ENCODE measurements around the gene KRT5.
"Not testable (repeated sequence)": the region's sequence is repeated elsewhere in the genome, so short reads cannot be mapped to it uniquely, and the experiment has no call there.

The KRT5 gene

DNA sequence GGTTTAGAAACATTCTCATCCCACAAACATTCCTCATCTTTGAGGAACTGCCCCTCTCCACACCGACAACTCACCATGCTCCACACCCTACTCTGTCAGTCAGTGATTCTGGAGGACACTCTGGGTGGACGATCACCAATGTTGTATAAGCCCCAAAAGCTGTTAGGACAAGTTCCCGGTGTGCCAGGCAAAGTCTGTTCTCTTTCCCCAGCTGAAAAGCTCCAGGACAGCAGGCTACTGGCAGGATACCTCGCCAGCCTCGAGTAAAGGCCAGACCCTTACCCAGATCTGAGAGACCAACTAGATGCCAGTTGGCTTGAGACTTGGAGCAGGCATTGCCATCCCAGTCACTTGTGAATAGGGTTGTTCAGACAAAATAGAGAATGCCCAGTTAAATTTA, 12.0 kb downstream of the KRT5 start:
- Histone ChIP-seq H3K9ac (ENCODE audit: low read depth in 1 of 2, low read length in 2 of 2) (no peak overlapping the region), H3K4me3 (ENCODE audit: low read depth in 1 of 2, low read length in 2 of 2) (no peak overlapping the region), H3K36me3 (ENCODE audit: control insufficient read depth in 1 of 2, insufficient read depth in 2 of 2, low read length in 2 of 2) (no peaks in the 10 kb centered on the region), H3K9me3 (ENCODE audit: control insufficient read depth in 1 of 2, low read length in 2 of 2) (no peaks in the 10 kb centered on the region), H3K27me3 (ENCODE audit: control insufficient read depth in 1 of 2, insufficient read depth in 2 of 2, low read length in 2 of 2) (peaks cover 0 to 5% of the 10 kb centered on the region in 2 donors), H3K27ac (ENCODE audit: low read depth, low read length) (no peak overlapping the region), H3K4me1 (ENCODE audit: control insufficient read depth in 1 of 2, insufficient read depth in 2 of 2, low read length in 2 of 2) (no peaks in the 10 kb centered on the region)

DNA sequence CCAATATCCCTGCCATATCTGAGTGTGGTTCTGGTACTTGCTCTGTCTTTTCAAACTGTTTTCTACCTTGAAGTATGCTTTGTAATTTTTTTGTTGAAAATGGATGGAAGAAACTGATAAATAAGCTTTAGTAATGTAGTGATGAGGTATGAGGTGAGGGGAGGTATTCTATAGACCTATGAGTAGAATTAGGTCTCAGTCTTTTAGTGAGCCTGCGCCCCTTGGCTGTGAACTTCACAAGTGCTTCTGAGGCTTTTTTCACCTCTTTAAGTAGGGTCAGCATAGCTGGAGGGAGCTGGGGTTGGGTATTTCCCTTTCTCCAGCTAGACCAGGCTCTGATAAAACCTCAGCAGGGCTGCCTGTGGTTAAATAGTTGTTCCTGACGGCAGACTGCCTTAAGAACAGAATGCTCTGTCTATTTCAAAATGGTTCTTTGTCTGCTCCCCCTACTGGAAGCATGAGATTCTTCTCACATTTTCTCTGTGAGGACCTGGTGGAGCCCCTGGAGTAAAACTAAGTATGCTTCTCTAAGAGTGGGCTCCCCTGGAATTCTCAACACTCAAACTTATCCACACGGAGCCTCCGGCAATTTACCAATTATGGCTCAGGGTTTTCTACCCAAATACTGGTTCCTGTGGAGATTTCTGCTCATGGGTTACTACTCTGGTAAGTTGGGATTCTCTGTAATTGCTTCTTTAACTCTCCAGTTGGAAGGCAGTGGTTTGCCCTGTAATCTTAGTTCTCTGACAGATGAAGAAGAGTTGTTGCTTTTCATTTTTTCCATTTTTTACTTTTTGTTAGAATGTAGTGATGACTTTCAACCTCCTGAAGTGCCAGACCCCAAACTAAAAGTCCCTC, 13.1 kb downstream of the KRT5 start:
- Histone ChIP-seq H3K9me3 (ENCODE audit: control insufficient read depth in 1 of 2, low read length in 2 of 2) (no peaks in the 10 kb centered on the region), H3K4me1 (ENCODE audit: control insufficient read depth in 1 of 2, insufficient read depth in 2 of 2, low read length in 2 of 2) (no peaks in the 10 kb centered on the region), H3K4me3 (ENCODE audit: low read depth in 1 of 2, low read length in 2 of 2) (no peak overlapping the region), H3K9ac (ENCODE audit: low read depth in 1 of 2, low read length in 2 of 2) (no peak overlapping the region), H3K27me3 (ENCODE audit: control insufficient read depth in 1 of 2, insufficient read depth in 2 of 2, low read length in 2 of 2) (peaks cover 0 to 5% of the 10 kb centered on the region in 2 donors), H3K27ac (ENCODE audit: low read depth, low read length) (no peak overlapping the region), H3K36me3 (ENCODE audit: control insufficient read depth in 1 of 2, insufficient read depth in 2 of 2, low read length in 2 of 2) (no peaks in the 10 kb centered on the region)

DNA sequence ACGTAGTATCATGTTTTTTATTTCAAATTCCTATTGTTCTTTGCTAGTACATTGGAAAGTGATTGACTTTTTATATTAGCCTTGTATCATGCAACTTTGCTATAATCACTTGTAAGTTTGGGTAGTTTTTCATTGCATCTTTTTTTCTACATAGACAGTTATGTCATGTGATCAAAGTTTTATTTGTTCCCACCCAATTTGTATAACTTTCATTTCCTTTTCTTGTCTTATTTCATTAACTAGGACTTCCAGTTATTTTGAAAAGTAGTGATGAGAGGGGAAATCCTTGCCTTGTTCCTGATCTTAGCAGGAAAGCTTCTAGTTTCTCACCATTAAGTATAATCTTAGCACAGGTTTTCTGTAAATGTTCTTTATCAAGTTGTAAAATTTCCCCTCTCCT, 17.3 kb downstream of the KRT5 start:
- Histone ChIP-seq H3K36me3 (ENCODE audit: control insufficient read depth in 1 of 2, insufficient read depth in 2 of 2, low read length in 2 of 2) (no peaks in the 10 kb centered on the region), H3K4me1 (ENCODE audit: control insufficient read depth in 1 of 2, insufficient read depth in 2 of 2, low read length in 2 of 2) (no peaks in the 10 kb centered on the region), H3K9ac (ENCODE audit: low read depth in 1 of 2, low read length in 2 of 2) (no peak overlapping the region), H3K9me3 (ENCODE audit: control insufficient read depth in 1 of 2, low read length in 2 of 2) (no peaks in the 10 kb centered on the region), H3K4me3 (ENCODE audit: low read depth in 1 of 2, low read length in 2 of 2) (no peak overlapping the region), H3K27me3 (ENCODE audit: control insufficient read depth in 1 of 2, insufficient read depth in 2 of 2, low read length in 2 of 2) (no peaks in the 10 kb centered on the region), H3K27ac (ENCODE audit: low read depth, low read length) (no peak overlapping the region)

DNA sequence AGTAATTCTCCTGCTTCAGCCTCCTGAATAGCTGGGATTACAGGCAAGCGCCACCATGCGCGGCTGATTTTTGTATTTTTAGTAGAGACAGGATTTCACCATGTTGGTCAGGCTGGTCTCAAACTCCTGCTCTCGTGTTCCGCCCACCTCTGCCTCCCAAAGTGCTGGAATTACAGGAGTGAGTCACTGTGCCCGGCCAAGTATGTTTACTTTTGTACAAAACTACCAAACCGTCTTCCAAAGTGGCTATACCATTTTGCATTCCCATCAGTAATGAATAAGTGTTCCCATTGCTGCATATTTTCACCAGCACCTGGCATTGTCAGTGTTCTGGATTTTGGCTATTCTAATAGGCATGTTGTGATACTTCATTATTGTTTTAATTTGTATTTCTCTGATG, 18.7 kb downstream of the KRT5 start:
- Histone ChIP-seq H3K9me3 (ENCODE audit: control insufficient read depth in 1 of 2, low read length in 2 of 2) (no peaks in the 10 kb centered on the region), H3K4me1 (ENCODE audit: control insufficient read depth in 1 of 2, insufficient read depth in 2 of 2, low read length in 2 of 2) (no peaks in the 10 kb centered on the region), H3K9ac (ENCODE audit: low read depth in 1 of 2, low read length in 2 of 2) (no peak overlapping the region), H3K27ac (ENCODE audit: low read depth, low read length) (no peak overlapping the region), H3K27me3 (ENCODE audit: control insufficient read depth in 1 of 2, insufficient read depth in 2 of 2, low read length in 2 of 2) (peaks cover 0 to 2% of the 10 kb centered on the region in 2 donors), H3K36me3 (ENCODE audit: control insufficient read depth in 1 of 2, insufficient read depth in 2 of 2, low read length in 2 of 2) (no peaks in the 10 kb centered on the region), H3K4me3 (ENCODE audit: low read depth in 1 of 2, low read length in 2 of 2) (no peak overlapping the region)

DNA sequence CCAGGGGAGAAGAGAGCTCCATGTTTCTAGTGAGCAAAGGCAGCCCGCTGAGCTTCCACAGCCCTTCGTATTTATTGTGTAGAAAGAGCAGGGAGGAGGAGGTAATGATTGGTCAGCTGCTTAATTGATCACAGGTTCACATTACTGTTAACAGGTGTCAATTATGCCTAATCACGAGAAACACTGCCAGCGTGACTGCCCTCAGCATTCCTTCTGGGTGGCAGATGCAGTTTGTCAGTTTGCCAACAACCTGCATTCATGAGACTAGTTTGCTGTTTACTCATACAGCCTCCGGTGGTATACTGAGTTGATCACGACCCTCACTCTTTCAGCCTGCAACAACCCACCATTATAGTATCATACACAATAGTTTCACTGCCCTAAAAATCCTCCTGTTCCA, 19.6 kb downstream of the KRT5 start:
- not testable (repeated sequence) for H3K27ac ChIP-seq (ENCODE audit: low read depth, low read length); H3K4me3 ChIP-seq (ENCODE audit: low read depth in 1 of 2, low read length in 2 of 2); H3K4me1 ChIP-seq (ENCODE audit: control insufficient read depth in 1 of 2, insufficient read depth in 2 of 2, low read length in 2 of 2); H3K36me3 ChIP-seq (ENCODE audit: control insufficient read depth in 1 of 2, insufficient read depth in 2 of 2, low read length in 2 of 2); H3K9ac ChIP-seq (ENCODE audit: low read depth in 1 of 2, low read length in 2 of 2); H3K27me3 ChIP-seq (ENCODE audit: control insufficient read depth in 1 of 2, insufficient read depth in 2 of 2, low read length in 2 of 2); H3K9me3 ChIP-seq (ENCODE audit: control insufficient read depth in 1 of 2, low read length in 2 of 2)

- Histone ChIP-seq H3K36me3 (ENCODE audit: control insufficient read depth in 1 of 2, insufficient read depth in 2 of 2, low read length in 2 of 2) (no peaks in the 10 kb centered on the region), H3K4me1 (ENCODE audit: control insufficient read depth in 1 of 2, insufficient read depth in 2 of 2, low read length in 2 of 2) (no peaks in the 10 kb centered on the region), H3K4me3 (ENCODE audit: low read depth in 1 of 2, low read length in 2 of 2) (no peak overlapping the region), H3K9ac (ENCODE audit: low read depth in 1 of 2, low read length in 2 of 2) (no peak overlapping the region), H3K9me3 (ENCODE audit: control insufficient read depth in 1 of 2, low read length in 2 of 2) (no peaks in the 10 kb centered on the region), H3K27me3 (ENCODE audit: control insufficient read depth in 1 of 2, insufficient read depth in 2 of 2, low read length in 2 of 2) (peaks cover 0 to 2% of the 10 kb centered on the region in 2 donors), H3K27ac (ENCODE audit: low read depth, low read length) (no peak overlapping the region)
These were observed 20.2 kb downstream of the KRT5 start for GRCh38 chr12:52499806-52500560.

GRCh38 chr12:52498946-52499345, 21.2 kb downstream of the KRT5 start:
- Histone ChIP-seq H3K4me3 (ENCODE audit: low read depth in 1 of 2, low read length in 2 of 2) (no peak overlapping the region), H3K27ac (ENCODE audit: low read depth, low read length) (no peak overlapping the region), H3K4me1 (ENCODE audit: control insufficient read depth in 1 of 2, insufficient read depth in 2 of 2, low read length in 2 of 2) (no peaks in the 10 kb centered on the region), H3K27me3 (ENCODE audit: control insufficient read depth in 1 of 2, insufficient read depth in 2 of 2, low read length in 2 of 2) (peaks cover 0 to 2% of the 10 kb centered on the region in 2 donors), H3K9me3 (ENCODE audit: control insufficient read depth in 1 of 2, low read length in 2 of 2) (no peaks in the 10 kb centered on the region), H3K36me3 (ENCODE audit: control insufficient read depth in 1 of 2, insufficient read depth in 2 of 2, low read length in 2 of 2) (no peaks in the 10 kb centered on the region), H3K9ac (ENCODE audit: low read depth in 1 of 2, low read length in 2 of 2) (no peak overlapping the region)

DNA sequence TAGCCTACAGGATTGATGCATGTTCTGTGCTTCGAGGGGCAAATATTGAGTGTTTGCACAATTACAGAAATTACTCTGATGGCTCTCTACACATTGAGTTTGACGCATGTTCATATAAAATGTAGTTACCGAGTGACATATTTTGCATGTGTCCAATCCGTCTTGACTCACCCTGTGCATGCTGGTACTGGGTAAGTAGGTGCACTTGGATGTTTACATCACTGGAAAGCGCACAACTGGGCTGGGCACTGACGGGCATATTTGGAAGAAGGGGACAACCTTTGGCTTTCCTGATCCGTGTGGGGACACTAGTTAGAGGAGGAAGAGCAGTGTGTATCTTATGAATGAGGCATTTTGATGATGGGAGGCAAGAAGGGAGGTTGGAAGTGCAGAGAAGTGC, 22.2 kb downstream of the KRT5 start:
- Histone ChIP-seq H3K27me3 (ENCODE audit: control insufficient read depth in 1 of 2, insufficient read depth in 2 of 2, low read length in 2 of 2) (peaks cover 0 to 2% of the 10 kb centered on the region in 2 donors), H3K36me3 (ENCODE audit: control insufficient read depth in 1 of 2, insufficient read depth in 2 of 2, low read length in 2 of 2) (no peaks in the 10 kb centered on the region)

DNA sequence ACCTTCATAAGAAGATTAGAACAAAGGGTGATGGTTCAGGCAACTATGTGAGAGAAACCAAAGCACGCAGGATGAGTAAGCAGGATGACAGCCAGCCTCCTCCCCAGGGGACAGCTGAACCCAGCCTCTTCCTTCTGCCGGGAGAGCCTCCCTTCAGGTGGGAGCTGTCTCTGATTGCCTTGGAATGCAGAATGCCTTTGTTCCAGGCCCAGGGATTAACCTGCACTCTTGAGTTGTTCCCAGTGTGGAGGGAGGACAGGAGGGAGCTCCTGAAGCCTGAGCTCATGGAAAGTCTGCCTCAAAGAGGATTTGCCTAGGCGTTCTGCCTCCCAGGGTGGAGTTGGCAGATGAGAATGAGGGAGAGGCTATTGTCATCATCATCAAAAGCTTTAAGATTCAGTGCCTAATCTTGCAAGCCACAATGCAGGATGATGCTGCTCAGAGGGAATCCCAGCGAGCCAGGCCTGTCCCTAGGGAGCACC, 23.6 kb downstream of the KRT5 start:
- no peak overlapping the region for H3K4me3 ChIP-seq (ENCODE audit: low read depth in 1 of 2, low read length in 2 of 2)
- H3K36me3 ChIP-seq (ENCODE audit: control insufficient read depth in 1 of 2, insufficient read depth in 2 of 2, low read length in 2 of 2): no peaks in the 10 kb centered on the region
- H3K27ac ChIP-seq (ENCODE audit: low read depth, low read length): no peak overlapping the region
- no peak overlapping the region for H3K9ac ChIP-seq (ENCODE audit: low read depth in 1 of 2, low read length in 2 of 2)
- peaks cover 0 to 5% of the 10 kb centered on the region in 2 donors for H3K27me3 ChIP-seq (ENCODE audit: control insufficient read depth in 1 of 2, insufficient read depth in 2 of 2, low read length in 2 of 2)
- no peaks in the 10 kb centered on the region for H3K9me3 ChIP-seq (ENCODE audit: control insufficient read depth in 1 of 2, low read length in 2 of 2)
- no peaks in the 10 kb centered on the region for H3K4me1 ChIP-seq (ENCODE audit: control insufficient read depth in 1 of 2, insufficient read depth in 2 of 2, low read length in 2 of 2)

More for the DNA sequence above, 22.2 kb downstream of the KRT5 start:
- H3K9me3 ChIP-seq (ENCODE audit: control insufficient read depth in 1 of 2, low read length in 2 of 2): no peaks in the 10 kb centered on the region
- H3K27ac ChIP-seq (ENCODE audit: low read depth, low read length): no peak overlapping the region
- H3K4me1 ChIP-seq (ENCODE audit: control insufficient read depth in 1 of 2, insufficient read depth in 2 of 2, low read length in 2 of 2): no peaks in the 10 kb centered on the region
- H3K4me3 ChIP-seq (ENCODE audit: low read depth in 1 of 2, low read length in 2 of 2): no peak overlapping the region
- H3K9ac ChIP-seq (ENCODE audit: low read depth in 1 of 2, low read length in 2 of 2): no peak overlapping the region

- no peak overlapping the region for H3K27ac ChIP-seq (ENCODE audit: low read depth, low read length)
- H3K9ac ChIP-seq (ENCODE audit: low read depth in 1 of 2, low read length in 2 of 2): no peak overlapping the region
- no peaks in the 10 kb centered on the region for H3K4me1 ChIP-seq (ENCODE audit: control insufficient read depth in 1 of 2, insufficient read depth in 2 of 2, low read length in 2 of 2)
- peaks cover 0 to 5% of the 10 kb centered on the region in 2 donors for H3K27me3 ChIP-seq (ENCODE audit: control insufficient read depth in 1 of 2, insufficient read depth in 2 of 2, low read length in 2 of 2)
- H3K4me3 ChIP-seq (ENCODE audit: low read depth in 1 of 2, low read length in 2 of 2): no peak overlapping the region
- H3K36me3 ChIP-seq (ENCODE audit: control insufficient read depth in 1 of 2, insufficient read depth in 2 of 2, low read length in 2 of 2): no peaks in the 10 kb centered on the region
- H3K9me3 ChIP-seq (ENCODE audit: control insufficient read depth in 1 of 2, low read length in 2 of 2): no peaks in the 10 kb centered on the region
These were observed 24.1 kb downstream of the KRT5 start for GRCh38 chr12:52496054-52496453.

Data from duodenal mucosa (tissue), 2 donors.